WI38 (cell line): ENCODE measurements around the gene MACROD2.

Source experiments
- H3K4me3 ChIP-seq: 2 replicates; pipeline ENCODE4 v1.5.1; 2011; ENCODE audit warnings: low read depth, mild to moderate bottlenecking, control low read depth, low read length
- TF ChIP-seq, protein P1 (sequence below): IDR thresholded peaks from 2 replicates; pipeline ENCODE4 v1.5.1; 2012; ENCODE audit warnings: low read depth, mild to moderate bottlenecking, control low read depth, low read length

Gene MACROD2

DNA sequence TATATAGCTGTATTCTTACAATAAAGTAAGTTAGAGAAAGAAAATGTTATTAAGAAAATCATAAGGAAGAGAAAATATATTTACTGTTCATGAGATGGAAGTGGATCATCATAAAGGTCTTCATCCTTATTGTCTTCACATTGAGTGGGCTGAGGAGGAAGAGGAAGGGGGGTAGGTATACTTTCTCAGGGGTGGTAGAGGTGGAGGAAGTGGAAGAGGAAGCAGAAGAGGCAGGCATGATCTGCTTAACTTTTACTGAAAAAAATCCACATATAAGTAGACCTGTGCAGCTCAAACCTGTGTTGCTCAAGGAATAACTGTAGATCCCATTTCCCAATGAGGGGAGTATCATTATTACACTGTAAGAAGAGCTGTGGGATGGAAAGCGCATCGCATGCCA lies 1863.7 kb downstream of the MACROD2 start:
- H3K4me3 ChIP-seq: no peak overlapping the region
- TF ChIP-seq, protein P1, sequence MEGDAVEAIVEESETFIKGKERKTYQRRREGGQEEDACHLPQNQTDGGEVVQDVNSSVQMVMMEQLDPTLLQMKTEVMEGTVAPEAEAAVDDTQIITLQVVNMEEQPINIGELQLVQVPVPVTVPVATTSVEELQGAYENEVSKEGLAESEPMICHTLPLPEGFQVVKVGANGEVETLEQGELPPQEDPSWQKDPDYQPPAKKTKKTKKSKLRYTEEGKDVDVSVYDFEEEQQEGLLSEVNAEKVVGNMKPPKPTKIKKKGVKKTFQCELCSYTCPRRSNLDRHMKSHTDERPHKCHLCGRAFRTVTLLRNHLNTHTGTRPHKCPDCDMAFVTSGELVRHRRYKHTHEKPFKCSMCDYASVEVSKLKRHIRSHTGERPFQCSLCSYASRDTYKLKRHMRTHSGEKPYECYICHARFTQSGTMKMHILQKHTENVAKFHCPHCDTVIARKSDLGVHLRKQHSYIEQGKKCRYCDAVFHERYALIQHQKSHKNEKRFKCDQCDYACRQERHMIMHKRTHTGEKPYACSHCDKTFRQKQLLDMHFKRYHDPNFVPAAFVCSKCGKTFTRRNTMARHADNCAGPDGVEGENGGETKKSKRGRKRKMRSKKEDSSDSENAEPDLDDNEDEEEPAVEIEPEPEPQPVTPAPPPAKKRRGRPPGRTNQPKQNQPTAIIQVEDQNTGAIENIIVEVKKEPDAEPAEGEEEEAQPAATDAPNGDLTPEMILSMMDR: no peak

DNA sequence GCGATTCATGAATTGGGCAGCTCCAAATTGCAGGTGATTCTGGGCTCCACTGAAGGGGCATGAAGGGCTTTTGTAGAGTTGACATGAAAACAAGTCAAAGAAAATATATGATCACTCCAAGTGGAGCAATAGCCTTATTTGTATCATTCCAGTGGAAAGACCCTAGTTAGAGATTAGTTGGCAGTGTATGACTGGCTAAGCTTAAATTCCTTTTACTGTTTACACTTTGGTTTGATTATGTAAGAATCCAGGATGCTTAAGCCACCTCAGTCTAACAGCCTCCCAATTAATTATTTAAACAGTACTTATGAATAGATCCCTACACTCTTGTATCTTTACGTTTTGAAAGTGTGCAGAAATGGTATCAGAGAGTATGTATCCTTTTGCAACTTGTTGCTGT lies 1865.5 kb downstream of the MACROD2 start:
- H3K4me3 ChIP-seq: no peak overlapping the region
- TF ChIP-seq, protein P1: no peak

DNA sequence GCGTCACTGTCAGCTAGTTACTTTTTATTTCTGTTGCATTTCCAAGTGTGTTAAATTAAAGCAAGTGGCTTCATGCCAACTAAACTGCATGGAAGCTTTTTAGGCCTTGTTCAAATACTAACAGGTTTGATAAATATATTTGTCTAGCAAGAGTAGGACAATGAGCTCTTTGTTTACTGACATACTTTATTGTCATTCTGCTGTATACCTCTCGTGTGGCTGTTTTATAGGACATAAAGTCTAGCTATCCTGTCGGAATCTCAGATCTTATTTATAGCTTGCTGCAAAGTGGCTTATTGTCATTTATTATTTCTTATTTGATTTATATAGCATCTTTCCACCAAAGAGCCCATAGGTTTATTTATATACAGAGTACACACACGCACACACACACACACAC lies 1866.9 kb downstream of the MACROD2 start:
- TF ChIP-seq, protein P1: no peak
- no peak overlapping the region for H3K4me3 ChIP-seq

DNA sequence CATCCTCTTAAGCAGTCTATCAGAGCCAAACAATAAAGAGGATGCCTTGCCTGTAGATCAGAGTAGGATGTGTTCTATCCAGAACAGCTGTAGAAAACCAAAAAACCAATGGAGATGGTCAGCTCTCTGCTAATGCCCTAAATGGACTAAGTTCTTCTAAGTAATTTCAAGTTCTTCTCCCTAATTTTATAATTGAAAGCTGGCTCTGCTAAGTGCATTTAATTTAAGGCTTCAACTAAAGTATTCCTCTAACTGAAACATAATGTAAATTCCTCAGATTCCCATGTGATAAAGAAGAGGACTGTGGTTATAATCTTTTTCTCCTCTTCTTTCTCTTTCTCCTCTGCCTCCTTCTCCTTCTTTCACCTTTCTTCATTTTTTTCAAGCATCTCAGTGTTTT lies 1868.4 kb downstream of the MACROD2 start:
- TF ChIP-seq, protein P1: no peak
- no peak overlapping the region for H3K4me3 ChIP-seq

DNA sequence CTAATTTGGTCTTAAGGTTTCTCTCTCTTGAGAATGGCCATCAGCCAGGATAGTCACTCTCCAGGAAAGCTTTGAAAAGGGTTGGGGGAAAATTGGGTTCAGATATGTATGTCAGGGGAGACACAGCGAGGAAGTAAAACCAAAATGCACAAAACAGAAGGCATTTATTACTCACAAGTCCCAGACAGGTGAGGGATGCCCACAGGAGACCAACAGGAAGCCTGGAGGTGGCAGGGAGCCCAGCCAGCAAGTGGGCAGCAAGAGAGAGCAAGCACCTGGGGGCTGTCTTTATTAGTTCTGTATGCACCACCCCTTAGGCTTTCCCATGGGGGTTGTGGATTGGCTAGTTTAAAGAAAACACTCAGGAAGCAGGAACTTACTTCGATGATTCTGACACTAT lies 1870.2 kb downstream of the MACROD2 start:
- TF ChIP-seq, protein P1: no peak
- H3K4me3 ChIP-seq: no peak overlapping the region

DNA sequence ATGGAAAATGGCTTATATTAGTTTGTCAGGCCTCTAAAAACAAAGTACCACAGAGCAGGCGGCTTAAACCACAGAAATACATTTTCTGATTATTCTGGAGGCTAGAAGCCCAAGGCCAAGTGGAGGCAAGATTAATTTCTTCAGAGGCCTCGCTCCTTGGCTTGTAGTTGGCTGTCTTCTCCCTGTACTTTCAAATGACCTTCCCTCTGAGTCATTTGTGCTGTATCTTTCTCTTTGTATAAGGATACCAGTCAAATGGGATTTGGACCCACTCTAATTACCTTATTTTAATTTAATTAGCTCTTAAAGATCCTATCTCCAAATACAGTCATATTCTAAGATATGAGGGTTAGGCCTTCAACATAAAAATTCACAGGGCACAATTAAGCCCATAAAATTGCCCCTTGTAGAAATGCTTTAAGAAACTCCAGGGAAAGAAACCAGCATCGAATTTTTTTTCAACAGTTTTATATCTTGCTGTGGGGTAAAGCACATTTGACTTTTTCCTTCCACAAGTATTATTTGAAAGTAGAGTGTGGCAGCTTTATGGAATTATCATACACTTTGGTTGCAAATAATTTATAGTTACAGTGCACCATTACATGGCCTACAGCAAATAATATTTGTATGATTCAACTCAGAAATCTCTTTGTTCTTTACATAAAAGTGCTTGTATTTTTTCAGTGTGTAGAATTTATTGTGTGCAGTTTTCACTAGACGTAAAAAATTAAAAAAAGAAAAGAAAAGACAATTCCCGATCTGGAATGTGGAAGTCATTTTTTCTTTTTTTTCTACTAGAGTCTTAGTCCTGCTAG lies 1871.8 kb downstream of the MACROD2 start:
- TF ChIP-seq, protein P1: no peak
- H3K4me3 ChIP-seq: no peak overlapping the region

DNA sequence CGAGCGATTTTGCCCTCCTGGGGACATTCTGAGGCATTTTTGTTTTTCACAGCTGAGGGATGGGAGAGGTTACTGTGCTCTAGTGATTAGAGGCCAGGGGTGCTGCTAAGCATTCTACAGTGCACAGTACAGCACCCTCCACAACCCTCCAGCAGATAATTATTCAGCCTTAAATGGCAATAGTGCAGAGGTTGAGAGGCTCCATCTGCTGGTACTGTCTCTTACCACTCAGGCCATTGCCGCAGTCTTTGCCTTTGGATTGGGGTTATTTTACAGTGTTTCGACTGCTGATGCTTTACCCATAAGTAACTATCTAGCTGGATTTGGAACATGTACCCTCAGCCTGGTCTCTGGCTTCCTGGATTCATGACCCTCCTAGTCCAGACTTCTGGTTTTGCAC lies 1872.6 kb downstream of the MACROD2 start:
- H3K4me3 ChIP-seq: no peak overlapping the region
- TF ChIP-seq, protein P1: no peak
